Ishikawa (cell line): Measurements from ENCODE around the gene PRKCSH.

Experiments
- CEBPB ChIP-seq: IDR thresholded peaks from 2 replicates; pipeline ENCODE4 v1.6.1; 2012
- CREB1 ChIP-seq: IDR thresholded peaks from 2 replicates; pipeline ENCODE4 v1.6.1; 2012; ENCODE audit warnings: low read depth
- EGR1 ChIP-seq: IDR thresholded peaks from 2 replicates; pipeline ENCODE4 v1.6.1; 2012
- EP300 ChIP-seq: IDR thresholded peaks from 2 replicates; pipeline ENCODE4 v1.6.1; 2012; ENCODE audit warnings: borderline replicate concordance
- FOXM1 ChIP-seq: IDR thresholded peaks from 2 replicates; pipeline ENCODE4 v1.6.1; 2012; ENCODE audit warnings: low read depth, borderline replicate concordance
- NFIC ChIP-seq: IDR thresholded peaks from 2 replicates; pipeline ENCODE4 v1.6.1; 2012
- RAD21 ChIP-seq: IDR thresholded peaks from 2 replicates; pipeline ENCODE4 v1.6.1; 2012; ENCODE audit warnings: low read depth
- TAF1 ChIP-seq: IDR thresholded peaks from 2 replicates; pipeline ENCODE4 v1.6.1; 2012; ENCODE audit warnings: low read depth, mild to moderate bottlenecking
- TCF12 ChIP-seq: IDR thresholded peaks from 2 replicates; pipeline ENCODE4 v1.6.1; 2012; ENCODE audit warnings: low read depth
- TEAD4 ChIP-seq: IDR thresholded peaks from 2 replicates; pipeline ENCODE4 v1.6.1; 2012
- USF1 ChIP-seq: IDR thresholded peaks from 2 replicates; pipeline ENCODE4 v1.6.1; 2012
- YY1 ChIP-seq: IDR thresholded peaks from 2 replicates; pipeline ENCODE4 v1.6.1; 2012; ENCODE audit warnings: low read depth
- ZBTB7A ChIP-seq: IDR thresholded peaks from 2 replicates; pipeline ENCODE4 v1.6.1; 2012; ENCODE audit warnings: low read depth
- TF ChIP-seq, protein P1 (sequence below): IDR thresholded peaks from 2 replicates; pipeline ENCODE4 v1.6.1; 2012
- TF ChIP-seq, protein P2 (sequence below): IDR thresholded peaks from 2 replicates; pipeline ENCODE4 v1.6.1; 2012; ENCODE audit warnings: low read depth, mild to moderate bottlenecking

Gene PRKCSH

GRCh38 chr19:11478167-11479089, 43.0 kb downstream of the PRKCSH start:
- TF ChIP-seq CEBPB (no peak), ZBTB7A (no peak), TCF12 (no peak), NFIC (no peak), FOXM1 (no peak), EP300 (no peak), YY1 (no peak), TAF1 (no peak), EGR1 (no peak), RAD21 (no peak), TEAD4 (no peak), CREB1 (no peak), USF1 (no peak)
- TF ChIP-seq, protein P1, sequence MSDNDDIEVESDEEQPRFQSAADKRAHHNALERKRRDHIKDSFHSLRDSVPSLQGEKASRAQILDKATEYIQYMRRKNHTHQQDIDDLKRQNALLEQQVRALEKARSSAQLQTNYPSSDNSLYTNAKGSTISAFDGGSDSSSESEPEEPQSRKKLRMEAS, result no peak
- TF ChIP-seq, protein P2, sequence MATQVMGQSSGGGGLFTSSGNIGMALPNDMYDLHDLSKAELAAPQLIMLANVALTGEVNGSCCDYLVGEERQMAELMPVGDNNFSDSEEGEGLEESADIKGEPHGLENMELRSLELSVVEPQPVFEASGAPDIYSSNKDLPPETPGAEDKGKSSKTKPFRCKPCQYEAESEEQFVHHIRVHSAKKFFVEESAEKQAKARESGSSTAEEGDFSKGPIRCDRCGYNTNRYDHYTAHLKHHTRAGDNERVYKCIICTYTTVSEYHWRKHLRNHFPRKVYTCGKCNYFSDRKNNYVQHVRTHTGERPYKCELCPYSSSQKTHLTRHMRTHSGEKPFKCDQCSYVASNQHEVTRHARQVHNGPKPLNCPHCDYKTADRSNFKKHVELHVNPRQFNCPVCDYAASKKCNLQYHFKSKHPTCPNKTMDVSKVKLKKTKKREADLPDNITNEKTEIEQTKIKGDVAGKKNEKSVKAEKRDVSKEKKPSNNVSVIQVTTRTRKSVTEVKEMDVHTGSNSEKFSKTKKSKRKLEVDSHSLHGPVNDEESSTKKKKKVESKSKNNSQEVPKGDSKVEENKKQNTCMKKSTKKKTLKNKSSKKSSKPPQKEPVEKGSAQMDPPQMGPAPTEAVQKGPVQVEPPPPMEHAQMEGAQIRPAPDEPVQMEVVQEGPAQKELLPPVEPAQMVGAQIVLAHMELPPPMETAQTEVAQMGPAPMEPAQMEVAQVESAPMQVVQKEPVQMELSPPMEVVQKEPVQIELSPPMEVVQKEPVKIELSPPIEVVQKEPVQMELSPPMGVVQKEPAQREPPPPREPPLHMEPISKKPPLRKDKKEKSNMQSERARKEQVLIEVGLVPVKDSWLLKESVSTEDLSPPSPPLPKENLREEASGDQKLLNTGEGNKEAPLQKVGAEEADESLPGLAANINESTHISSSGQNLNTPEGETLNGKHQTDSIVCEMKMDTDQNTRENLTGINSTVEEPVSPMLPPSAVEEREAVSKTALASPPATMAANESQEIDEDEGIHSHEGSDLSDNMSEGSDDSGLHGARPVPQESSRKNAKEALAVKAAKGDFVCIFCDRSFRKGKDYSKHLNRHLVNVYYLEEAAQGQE, result no peak

- TF ChIP-seq, protein P1, result peak; percentile 76; the same call in 1 of the 2 replicates
- TF ChIP-seq TCF12, result peak; percentile 45; the same call in 1 of the 2 replicates
- TF ChIP-seq FOXM1, result no peak
- TF ChIP-seq, protein P2, result peak; percentile 90
Observed at GRCh38 chr19:11479090-11479897, 43.9 kb downstream of the PRKCSH start.

DNA sequence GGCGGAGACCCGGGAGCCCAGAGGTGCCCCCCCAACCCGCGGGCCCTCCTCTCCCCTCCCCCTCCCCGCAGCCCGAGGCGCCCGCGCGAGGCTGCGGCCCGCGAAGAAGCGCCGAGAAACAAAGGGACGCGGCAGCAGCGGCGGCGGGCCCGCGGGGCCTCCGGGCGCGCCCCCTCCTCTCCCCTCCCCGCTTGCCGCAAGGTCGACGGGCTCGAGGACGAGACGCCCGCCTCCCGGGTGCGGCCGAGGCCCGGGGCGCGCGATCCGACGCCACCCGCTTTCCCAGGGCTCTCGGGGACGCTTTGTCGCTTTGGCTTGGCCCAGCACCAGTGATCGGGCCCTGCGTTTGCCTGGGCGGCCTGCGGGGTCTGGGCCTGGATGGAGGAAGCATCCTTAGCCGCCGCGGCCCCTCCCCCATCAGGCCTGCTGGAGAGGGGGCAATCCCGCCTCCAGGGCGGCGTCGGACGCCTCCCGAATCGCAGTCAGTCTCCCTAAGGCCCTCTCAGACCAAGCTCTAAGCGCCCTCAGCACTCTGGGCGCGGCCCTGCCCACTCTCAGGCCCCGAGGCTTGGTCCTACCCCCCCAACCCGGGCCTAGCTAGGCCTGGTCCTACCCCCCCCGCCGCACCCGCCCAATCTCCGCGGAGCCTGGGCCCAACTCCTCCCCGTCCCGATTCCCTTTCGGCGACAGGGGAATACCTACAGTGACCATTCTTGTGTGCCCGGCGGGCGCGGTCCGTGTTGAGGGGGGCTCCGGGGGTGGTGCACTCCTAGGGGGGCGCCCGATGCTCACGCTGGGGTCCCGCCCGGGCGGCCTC, 44.7 kb downstream of the PRKCSH start:
- TF ChIP-seq ZBTB7A (no peak), EGR1 (no peak), FOXM1 (no peak), TEAD4 (no peak), TCF12 (no peak), USF1 (no peak), YY1 (no peak), CREB1 (no peak), TAF1 (no peak), EP300 (no peak), CEBPB (no peak), RAD21 (no peak), NFIC (no peak)
- TF ChIP-seq, protein P1, result no peak
- TF ChIP-seq, protein P2, result no peak
